Erythroblast (primary cell): ENCODE results near the gene MAST3.
"Not testable (repeated sequence)": the region's sequence is repeated elsewhere in the genome, so short reads cannot be mapped to it uniquely, and the experiment has no call there.

Experiments
- GATA1 ChIP-seq: IDR thresholded peaks from 2 replicates; pipeline ENCODE4 v1.6.1; 2011; ENCODE audit warnings: low read depth, mild to moderate bottlenecking, control low read depth, low read length, moderate library complexity
- POLR2A ChIP-seq: IDR thresholded peaks from 2 replicates; pipeline ENCODE4 v1.6.1; 2011; ENCODE audit warnings: mild to moderate bottlenecking, low read length

DNA sequence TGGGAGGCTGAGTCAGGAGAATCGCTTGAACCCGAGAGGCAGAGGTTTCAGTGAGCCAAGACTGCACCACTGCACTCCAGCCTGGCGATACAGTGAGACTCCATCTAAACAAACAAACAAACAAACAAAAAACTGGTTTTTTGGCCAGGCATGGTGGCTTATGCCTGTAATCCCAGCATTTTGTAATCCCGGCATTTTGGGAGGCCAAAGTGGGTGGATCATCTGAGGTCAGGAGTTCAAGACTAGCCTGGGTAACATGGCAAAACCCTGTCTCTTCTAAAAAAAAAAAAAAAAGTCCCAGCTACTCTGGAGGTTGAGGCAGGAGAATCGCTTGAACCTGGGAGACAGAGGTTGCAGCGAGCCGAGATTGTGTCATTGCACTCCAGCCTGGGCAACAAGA, 7.7 kb downstream of the MAST3 start:
- TF ChIP-seq POLR2A, result peak; percentile 8
- TF ChIP-seq GATA1, result not testable (repeated sequence)
